ENCODE measurements around the gene AP3B1.
"Not testable (repeated sequence)": the region's sequence is repeated elsewhere in the genome, so short reads cannot be mapped to it uniquely, and the experiment has no call there.

AP3B1 gene

DNA sequence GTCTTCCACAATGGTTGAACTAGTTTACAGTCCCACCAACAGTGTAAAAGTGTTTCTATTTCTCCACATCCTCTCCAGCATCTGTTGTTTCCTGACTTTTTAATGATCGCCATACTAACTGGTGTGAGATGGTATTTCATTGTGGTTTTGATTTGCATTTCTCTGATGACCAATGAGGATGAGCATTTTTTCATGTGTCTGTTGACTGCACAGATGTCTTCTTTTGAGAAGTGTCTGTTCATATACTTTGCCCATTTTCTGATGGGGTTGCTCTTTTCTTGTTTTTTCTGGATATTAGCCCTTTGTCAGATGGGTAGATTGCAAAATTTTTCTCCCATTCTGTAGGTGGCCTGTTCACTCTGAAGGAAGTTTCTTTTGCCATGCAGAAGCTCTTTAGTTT is 124.2 kb downstream of the AP3B1 start:
- not testable (repeated sequence) for H3K27me3 ChIP-seq (ENCODE audit: insufficient read depth, low read length); H3K4me3 ChIP-seq (ENCODE audit: low read depth, low read length); H3K4ac ChIP-seq (ENCODE audit: low read depth, low read length); H3K9ac ChIP-seq (ENCODE audit: low read length); H3K27ac ChIP-seq (ENCODE audit: low read depth, low read length); DNase-seq; H2AFZ ChIP-seq (ENCODE audit: insufficient read depth, low read length, poor library complexity); H2BK5ac ChIP-seq (ENCODE audit: low read depth, low read length, poor library complexity); H4K8ac ChIP-seq (ENCODE audit: low read depth, low read length); H3K79me1 ChIP-seq (ENCODE audit: low read length); H2AK5ac ChIP-seq (ENCODE audit: low read length); H3K23ac ChIP-seq (ENCODE audit: low read length); H4K91ac ChIP-seq (ENCODE audit: low read depth, low read length); H3K79me2 ChIP-seq (ENCODE audit: control insufficient read depth, insufficient read depth, low read length, poor library complexity); H3K18ac ChIP-seq (ENCODE audit: low read length); H3K9me3 ChIP-seq (ENCODE audit: insufficient read depth, low read depth, low read length); H4K12ac ChIP-seq (ENCODE audit: low read depth, low read length); H3K14ac ChIP-seq (ENCODE audit: low read length); H3K4me2 ChIP-seq (ENCODE audit: low read length); H2BK12ac ChIP-seq (ENCODE audit: low read length); H3K4me1 ChIP-seq (ENCODE audit: control insufficient read depth in 1 of 2, insufficient read depth in 2 of 2, low read length in 2 of 2); H2BK120ac ChIP-seq (ENCODE audit: insufficient read depth, low read length, poor library complexity)
- no CpG with 5 or more reads among the region's 1 CpG for WGBS (ENCODE audit: extremely low coverage, insufficient coverage, insufficient read length)
- H3K36me3 ChIP-seq (ENCODE audit: control insufficient read depth in 1 of 2, insufficient read depth in 2 of 2, low read length in 2 of 2) = peaks cover 9 to 14% of the 10 kb centered on the region in 2 experiments

DNA sequence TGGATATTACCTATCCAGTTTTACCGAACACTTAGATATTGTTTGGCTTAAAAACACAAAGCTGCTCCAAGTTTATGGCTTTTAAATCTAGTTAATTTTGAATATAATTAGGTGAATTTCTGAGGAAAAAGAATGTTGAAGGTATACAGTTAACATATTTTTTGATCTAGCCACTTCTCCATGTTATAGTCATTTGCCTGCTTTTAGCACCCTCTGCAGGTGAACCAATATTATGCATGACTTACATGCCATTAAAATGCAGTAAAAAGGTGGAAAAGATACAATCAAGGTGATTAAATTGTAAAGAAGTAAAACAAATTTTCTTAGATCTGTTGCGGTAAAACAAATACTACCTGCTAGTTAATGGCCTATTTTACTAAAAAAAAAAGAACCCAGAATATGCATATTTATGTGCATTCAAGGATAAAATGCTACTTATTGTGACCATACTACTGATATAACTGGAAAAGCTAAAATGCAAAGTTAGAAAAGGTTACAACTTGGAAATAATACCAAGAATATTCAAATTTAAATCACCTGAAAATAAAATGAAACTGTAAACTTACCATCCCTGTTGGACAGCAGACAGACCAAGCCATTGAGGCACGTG is 132.1 kb downstream of the AP3B1 start:
- Histone ChIP-seq H3K4me3 (ENCODE audit: low read depth, low read length) (no peak overlapping the region), H2BK12ac (ENCODE audit: low read length) (no peak overlapping the region), H3K36me3 (ENCODE audit: control insufficient read depth in 1 of 2, insufficient read depth in 2 of 2, low read length in 2 of 2) (peaks cover 3 to 5% of the 10 kb centered on the region in 2 experiments), H3K9ac (ENCODE audit: low read length) (no peak overlapping the region), H3K79me1 (ENCODE audit: low read length) (no peaks in the 10 kb centered on the region), H3K79me2 (ENCODE audit: control insufficient read depth, insufficient read depth, low read length, poor library complexity) (no peaks in the 10 kb centered on the region), H4K12ac (ENCODE audit: low read depth, low read length) (no peak overlapping the region), H3K4ac (ENCODE audit: low read depth, low read length) (no peak overlapping the region), H4K91ac (ENCODE audit: low read depth, low read length) (no peak overlapping the region), H3K27me3 (ENCODE audit: insufficient read depth, low read length) (no peaks in the 10 kb centered on the region), H2BK120ac (ENCODE audit: insufficient read depth, low read length, poor library complexity) (no peak overlapping the region), H3K9me3 (ENCODE audit: insufficient read depth, low read depth, low read length) (no peaks in the 10 kb centered on the region), H2AK5ac (ENCODE audit: low read length) (no peak overlapping the region), H3K23ac (ENCODE audit: low read length) (no peak overlapping the region), H3K4me1 (ENCODE audit: control insufficient read depth in 1 of 2, insufficient read depth in 2 of 2, low read length in 2 of 2) (no peaks in the 10 kb centered on the region), H3K18ac (ENCODE audit: low read length) (no peak overlapping the region), H3K27ac (ENCODE audit: low read depth, low read length) (no peak overlapping the region), H4K8ac (ENCODE audit: low read depth, low read length) (no peak overlapping the region), H2BK5ac (ENCODE audit: low read depth, low read length, poor library complexity) (no peak overlapping the region), H3K14ac (ENCODE audit: low read length) (no peak overlapping the region), H3K4me2 (ENCODE audit: low read length) (no peak overlapping the region), H2AFZ (ENCODE audit: insufficient read depth, low read length, poor library complexity) (no peak overlapping the region)
- peak; percentile 3 to 50 for DNase-seq
- no CpG with 5 or more reads among the region's 3 CpGs for WGBS (ENCODE audit: extremely low coverage, insufficient coverage, insufficient read length)

DNA sequence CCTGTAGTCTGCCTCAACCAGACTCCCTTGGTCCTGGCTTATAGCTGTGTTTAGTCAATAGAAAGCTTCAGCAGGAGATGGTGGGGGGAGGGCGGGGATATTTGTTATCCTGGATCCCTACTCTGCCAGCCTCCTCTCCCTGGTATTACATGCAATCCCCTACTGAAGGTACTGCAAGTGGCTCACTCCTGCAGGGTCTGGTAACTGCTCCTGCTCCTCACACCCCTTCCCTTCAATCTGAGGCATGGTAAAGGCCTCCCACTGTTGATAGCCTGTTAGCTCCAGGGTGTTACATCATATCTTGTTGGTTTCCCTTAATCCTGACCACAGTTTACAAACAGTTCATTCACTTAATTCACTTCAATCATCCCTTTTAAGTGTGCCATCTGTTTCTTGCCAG is 137.5 kb downstream of the AP3B1 start:
- no CpG with 5 or more reads among the region's 1 CpG for WGBS (ENCODE audit: extremely low coverage, insufficient coverage, insufficient read length)
- H3K79me2 ChIP-seq (ENCODE audit: control insufficient read depth, insufficient read depth, low read length, poor library complexity) = no peaks in the 10 kb centered on the region

DNA sequence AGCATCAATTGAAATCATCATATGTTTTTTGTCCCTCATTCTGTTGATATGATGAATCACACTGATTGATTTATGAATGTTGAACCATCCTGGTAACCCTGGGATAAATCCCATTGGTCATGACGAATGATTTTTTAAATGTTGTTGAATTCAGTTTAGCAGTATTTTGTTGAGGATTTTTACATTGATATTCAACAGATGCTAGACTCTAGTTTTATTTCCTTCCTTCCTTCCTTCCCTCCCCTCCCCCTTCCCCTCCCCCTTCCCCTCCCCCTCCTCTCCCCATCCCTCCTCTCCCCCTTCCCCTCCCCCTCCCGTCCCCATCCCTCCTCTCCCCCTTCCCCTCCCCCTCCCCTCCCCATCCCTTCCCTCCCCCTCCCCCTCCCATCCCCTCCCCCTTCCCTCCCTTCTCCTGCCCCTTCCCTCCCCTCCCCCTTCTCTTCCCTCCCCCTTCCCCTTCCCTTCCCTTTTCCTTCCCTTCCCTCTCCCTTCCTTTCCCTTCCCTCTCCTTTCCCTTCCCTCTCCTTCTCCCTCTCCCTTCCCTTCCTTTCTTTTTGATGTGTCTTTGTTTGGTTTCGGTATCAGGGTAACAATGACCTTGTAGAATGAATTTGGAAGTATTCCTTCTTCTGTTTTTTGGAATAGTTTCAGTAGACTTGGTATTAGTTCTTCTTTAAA is 142.8 kb downstream of the AP3B1 start:
- no peak overlapping the region for H3K23ac ChIP-seq (ENCODE audit: low read length)
- no peak overlapping the region for H3K9ac ChIP-seq (ENCODE audit: low read length)
- no peak for DNase-seq
- no peak overlapping the region for H3K27ac ChIP-seq (ENCODE audit: low read depth, low read length)
- no peak overlapping the region for H4K8ac ChIP-seq (ENCODE audit: low read depth, low read length)
- H2AK5ac ChIP-seq (ENCODE audit: low read length) = no peak overlapping the region
- H3K79me2 ChIP-seq (ENCODE audit: control insufficient read depth, insufficient read depth, low read length, poor library complexity) = no peaks in the 10 kb centered on the region
- no peak overlapping the region for H3K18ac ChIP-seq (ENCODE audit: low read length)
- no peaks in the 10 kb centered on the region for H3K27me3 ChIP-seq (ENCODE audit: insufficient read depth, low read length)
- H4K91ac ChIP-seq (ENCODE audit: low read depth, low read length) = no peak overlapping the region
- peaks cover 4 to 6% of the 10 kb centered on the region in 2 experiments for H3K36me3 ChIP-seq (ENCODE audit: control insufficient read depth in 1 of 2, insufficient read depth in 2 of 2, low read length in 2 of 2)
- H3K4me1 ChIP-seq (ENCODE audit: control insufficient read depth in 1 of 2, insufficient read depth in 2 of 2, low read length in 2 of 2) = no peaks in the 10 kb centered on the region
- no peak overlapping the region for H3K4me3 ChIP-seq (ENCODE audit: low read depth, low read length)
- H2BK12ac ChIP-seq (ENCODE audit: low read length) = no peak overlapping the region
- H2AFZ ChIP-seq (ENCODE audit: insufficient read depth, low read length, poor library complexity) = no peak overlapping the region
- H3K14ac ChIP-seq (ENCODE audit: low read length) = no peak overlapping the region
- WGBS (ENCODE audit: extremely low coverage, insufficient coverage, insufficient read length) = 89% methylated on average over 1 of the region's 3 CpGs
- no peak overlapping the region for H2BK120ac ChIP-seq (ENCODE audit: insufficient read depth, low read length, poor library complexity)
- no peak overlapping the region for H4K12ac ChIP-seq (ENCODE audit: low read depth, low read length)
- H3K4me2 ChIP-seq (ENCODE audit: low read length) = no peak overlapping the region
- no peaks in the 10 kb centered on the region for H3K79me1 ChIP-seq (ENCODE audit: low read length)
- H2BK5ac ChIP-seq (ENCODE audit: low read depth, low read length, poor library complexity) = no peak overlapping the region
- no peaks in the 10 kb centered on the region for H3K9me3 ChIP-seq (ENCODE audit: insufficient read depth, low read depth, low read length)
- no peak overlapping the region for H3K4ac ChIP-seq (ENCODE audit: low read depth, low read length)

More for the DNA sequence above, 137.5 kb downstream of the AP3B1 start:
- Histone ChIP-seq H3K23ac (ENCODE audit: low read length) (no peak overlapping the region), H4K91ac (ENCODE audit: low read depth, low read length) (no peak overlapping the region), H3K9me3 (ENCODE audit: insufficient read depth, low read depth, low read length) (peaks cover 2% of the 10 kb centered on the region), H3K27me3 (ENCODE audit: insufficient read depth, low read length) (no peaks in the 10 kb centered on the region), H3K9ac (ENCODE audit: low read length) (no peak overlapping the region), H4K8ac (ENCODE audit: low read depth, low read length) (no peak overlapping the region), H3K18ac (ENCODE audit: low read length) (no peak overlapping the region), H3K4ac (ENCODE audit: low read depth, low read length) (no peak overlapping the region), H3K14ac (ENCODE audit: low read length) (no peak overlapping the region), H2BK5ac (ENCODE audit: low read depth, low read length, poor library complexity) (no peak overlapping the region), H2AK5ac (ENCODE audit: low read length) (no peak overlapping the region), H3K79me1 (ENCODE audit: low read length) (no peaks in the 10 kb centered on the region), H4K12ac (ENCODE audit: low read depth, low read length) (no peak overlapping the region), H3K27ac (ENCODE audit: low read depth, low read length) (no peak overlapping the region), H2BK120ac (ENCODE audit: insufficient read depth, low read length, poor library complexity) (no peak overlapping the region), H3K36me3 (ENCODE audit: control insufficient read depth in 1 of 2, insufficient read depth in 2 of 2, low read length in 2 of 2) (peaks cover 9 to 11% of the 10 kb centered on the region in 2 experiments), H3K4me1 (ENCODE audit: control insufficient read depth in 1 of 2, insufficient read depth in 2 of 2, low read length in 2 of 2) (no peaks in the 10 kb centered on the region), H3K4me2 (ENCODE audit: low read length) (no peak overlapping the region), H2BK12ac (ENCODE audit: low read length) (no peak overlapping the region), H2AFZ (ENCODE audit: insufficient read depth, low read length, poor library complexity) (no peak overlapping the region), H3K4me3 (ENCODE audit: low read depth, low read length) (no peak overlapping the region)
- no peak for DNase-seq
